Heart right ventricle (tissue), 16 donors: ENCODE measurements around the gene BUD13. TPM values are rescaled to one million over a fixed set of nuclear protein-coding genes. Genes with fewer than 3 reads are reported as not detected.

Source experiments
- ATAC-seq, 8 donors: fragments of 200-7000 bp; cut with Tn5 transposase; one replicate each; pipeline ENCODE4 v1.9.1; 2020; ENCODE audit warnings: mild to moderate bottlenecking in 8 of 8, moderate library complexity in 8 of 8, moderate number of reproducible peaks in 1 of 8
- DNase-seq, 2 donors: peaks; one replicate each; pipeline ENCODE4 v3.0.0-alpha.2; 2020
- H3K27ac ChIP-seq, 10 donors: fragments of 200-600 bp; sonication (generic) in 2 of 10; one replicate each; pipeline versions ENCODE4 v1.5.0 to v1.8.0; 2020 to 2022; ENCODE audit warnings: mild to moderate bottlenecking in 3 of 10
- H3K27me3 ChIP-seq, 7 donors: fragments of 200-600 bp; one replicate each; pipeline ENCODE4 v1.8.0; 2021 to 2022; ENCODE audit warnings: mild to moderate bottlenecking in 2 of 7
- H3K36me3 ChIP-seq, 9 donors: fragments of 200-600 bp; sonication (generic) in 1 of 9; one replicate each; pipeline versions ENCODE4 v1.5.0 to v1.8.0; 2020 to 2022; ENCODE audit warnings: mild to moderate bottlenecking in 2 of 9
- H3K4me1 ChIP-seq, 9 donors: fragments of 200-600 bp; sonication (generic) in 1 of 9; one replicate each; pipeline versions ENCODE4 v1.5.0 to v1.8.0; 2020 to 2022; ENCODE audit warnings: mild to moderate bottlenecking in 4 of 9
- H3K4me3 ChIP-seq, 10 donors: fragments of 200-600 bp; sonication (generic) in 2 of 10; one replicate each; pipeline versions ENCODE4 v1.5.0 to v1.8.0; 2020 to 2022; ENCODE audit warnings: mild to moderate bottlenecking in 7 of 10, moderate library complexity in 2 of 10
- H3K9me3 ChIP-seq, 11 donors: fragments of 200-600 bp in 10 of 11; sonication (generic) in 2 of 11; one replicate each; pipeline versions ENCODE4 v1.5.0 to v1.8.0; 2013 to 2022; ENCODE audit warnings: mild to moderate bottlenecking in 2 of 11, control low read depth in 1 of 11, moderate library complexity in 1 of 11
- WGBS, 2 donors: extraction: QIAGEN DNeasy Blood & Tissue Kit; methylation state at CpG; one replicate each; pipeline ENCODE4 v1.1.7; 2013; ENCODE audit warnings: inconsistent platforms in 1 of 2; 5-methylcytosine and 5-hydroxymethylcytosine counted together
- intact Hi-C, 10 donors: fragments of 100-400 bp; cut with DNase I; formaldehyde crosslinking; loops; one replicate each; pipeline versions ENCODE4 v1.11.1 to v1.14.2; 2022
- polyA plus RNA-seq, 2 donors: library from polyadenylated mRNA; stranded (reverse); fragments of 200-250 nt; gene quantifications; one replicate each; pipeline ENCODE4 v1.2.3, GENCODE V29; 2013
- total RNA-seq, 10 donors: library from RNA; stranded (reverse); fragmentation: NEBNext Ultra II Directional in 3 of 10; extraction: Animal tissue kit (Norgen Biotek cat#: 25700) in 3 of 10; gene quantifications; one replicate each; pipeline versions ENCODE4 v1.2.1 to v1.2.4, GENCODE V29; 2021 to 2023
- TF ChIP-seq, protein P1 (sequence below), 9 donors: fragments of 200-600 bp; sonication (generic) in 2 of 9; IDR thresholded peaks; one replicate each; pipeline versions ENCODE4 v1.5.0 to v1.8.0; 2021 to 2022; ENCODE audit warnings: antibody characterized with exemption in 9 of 9, mild to moderate bottlenecking in 5 of 9, moderate library complexity in 1 of 9
- donor health status: Arrhythmogenic right ventricular cardiomyopathy.
- donor health status: ischemic (EF 13 %, LVEDD 7.1; RV severe dilation, severe dysfunction).
- donor health status: healthy with polysubstance abuse.
- donor health status: DM: no; HTN: yes; CAD: no.
- donor health status: DM: no; HTN: no; CAD: no.
- donor health status: ischemic (EF 25% LVEDD 6.9; RV normal size, moderate dysfunction).
- donor health status: ischemic (EF 25% LVEDD 5.7; RV mildly dilated, moderate dysfunction).
- donor health status: healthy.
- donor health status: DM: yes; HTN: yes; CAD: no.
- donor health status: Ischemic cardiomyopathy.
- donor health status: ischemic (EF 35%, LVEDD 5.7; RV mildly dilated, moderate dysfunction).
- donor health status: nonischemic (EF 11% LVEDD 7.7; RV severe dilation, severe dysfunction).
- donor health status: DM: yes; HTN: yes; CAD: no.
- donor health status: PGD.
- donor health status: ischemic (EF 29% LVEDD 5.4; RV normal size, mild dysfunction).
- donor health status: nonischemic (EF 23%, LVEDD 6.1; RV moderate dilation, normal function).

The BUD13 gene
- total and polyA plus RNA-seq, 12 donors = 6.1 to 9.2 (median 7.0) TPM

GRCh38 chr11:116723511-116723910 lies 49.3 kb downstream of the BUD13 start:
- no peaks in the 10 kb centered on the region for H3K9me3 ChIP-seq
- TF ChIP-seq, protein P1, sequence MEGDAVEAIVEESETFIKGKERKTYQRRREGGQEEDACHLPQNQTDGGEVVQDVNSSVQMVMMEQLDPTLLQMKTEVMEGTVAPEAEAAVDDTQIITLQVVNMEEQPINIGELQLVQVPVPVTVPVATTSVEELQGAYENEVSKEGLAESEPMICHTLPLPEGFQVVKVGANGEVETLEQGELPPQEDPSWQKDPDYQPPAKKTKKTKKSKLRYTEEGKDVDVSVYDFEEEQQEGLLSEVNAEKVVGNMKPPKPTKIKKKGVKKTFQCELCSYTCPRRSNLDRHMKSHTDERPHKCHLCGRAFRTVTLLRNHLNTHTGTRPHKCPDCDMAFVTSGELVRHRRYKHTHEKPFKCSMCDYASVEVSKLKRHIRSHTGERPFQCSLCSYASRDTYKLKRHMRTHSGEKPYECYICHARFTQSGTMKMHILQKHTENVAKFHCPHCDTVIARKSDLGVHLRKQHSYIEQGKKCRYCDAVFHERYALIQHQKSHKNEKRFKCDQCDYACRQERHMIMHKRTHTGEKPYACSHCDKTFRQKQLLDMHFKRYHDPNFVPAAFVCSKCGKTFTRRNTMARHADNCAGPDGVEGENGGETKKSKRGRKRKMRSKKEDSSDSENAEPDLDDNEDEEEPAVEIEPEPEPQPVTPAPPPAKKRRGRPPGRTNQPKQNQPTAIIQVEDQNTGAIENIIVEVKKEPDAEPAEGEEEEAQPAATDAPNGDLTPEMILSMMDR (IDR thresholded peaks at IDR 0.05) = no peak
- H3K27ac ChIP-seq = no peak overlapping the region
- no peak overlapping the region for H3K4me3 ChIP-seq
- DNase-seq (no peak), ATAC-seq (no peak)
- WGBS, 2 donors = 82 to 85% methylated on average over 7 of the region's 7 CpGs
- H3K27me3 ChIP-seq = peaks cover 0 to 18% (median 4%) of the 10 kb centered on the region in 7 donors
- intact Hi-C loops = no loop called here
- no peaks in the 10 kb centered on the region for H3K4me1 ChIP-seq
- H3K36me3 ChIP-seq = no peaks in the 10 kb centered on the region

DNA sequence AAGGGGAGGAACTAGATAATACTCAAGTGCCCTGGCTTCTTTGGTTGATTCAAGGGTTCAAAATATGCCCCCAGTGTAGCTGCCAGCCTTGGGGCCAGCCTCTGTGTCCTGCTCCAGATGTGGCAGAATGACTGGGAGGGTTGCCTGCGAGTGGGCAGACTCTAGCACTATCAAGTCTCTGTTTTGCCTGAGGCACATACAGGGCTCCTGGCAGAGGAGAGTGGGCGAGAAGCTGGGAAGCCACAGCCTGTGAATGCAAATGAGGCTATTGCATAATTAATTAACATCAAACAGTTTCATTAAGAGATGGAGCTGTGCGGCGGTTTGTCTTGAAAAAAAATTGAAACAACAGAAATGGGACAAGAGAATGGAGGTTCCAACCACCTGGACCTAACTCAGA lies 50.8 kb downstream of the BUD13 start:
- DNase-seq = no peak
- intact Hi-C loops = no loop called here
- Histone ChIP-seq H3K27ac (no peak overlapping the region), H3K9me3 (no peaks in the 10 kb centered on the region), H3K27me3 (peaks cover 0 to 13% (median 0%) of the 10 kb centered on the region in 7 donors), H3K4me3 (no peak overlapping the region), H3K36me3 (no peaks in the 10 kb centered on the region), H3K4me1 (no peaks in the 10 kb centered on the region)
- WGBS, 2 donors = 92 to 94% methylated on average over 4 of the region's 4 CpGs
- no peak for ATAC-seq
- TF ChIP-seq, protein P1 (IDR thresholded peaks at IDR 0.05) = no peak

DNA sequence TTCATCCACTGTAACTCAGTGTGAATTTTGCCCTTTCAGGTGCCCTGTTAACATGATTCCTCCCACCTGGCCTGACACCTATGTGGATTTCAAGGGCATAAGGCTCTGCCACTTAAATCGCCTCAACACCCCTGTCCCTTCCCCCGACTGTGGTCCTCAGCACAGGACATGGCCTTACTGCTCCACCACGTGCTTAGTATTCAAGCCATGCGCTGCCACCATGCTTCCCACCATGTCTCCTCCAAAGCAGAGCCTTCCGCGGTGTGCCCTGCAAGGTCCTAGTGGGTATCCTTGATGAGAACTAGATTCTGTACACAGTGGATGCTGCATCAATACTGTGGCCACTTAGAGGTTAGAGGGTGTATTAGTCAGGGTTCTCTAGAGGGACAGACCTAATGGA lies 51.9 kb downstream of the BUD13 start:
- intact Hi-C loops = no loop called here
- H3K4me1 ChIP-seq = no peaks in the 10 kb centered on the region
- H3K4me3 ChIP-seq = no peak overlapping the region
- H3K27me3 ChIP-seq = peaks cover 0 to 5% (median 0%) of the 10 kb centered on the region in 7 donors
- no peak for ATAC-seq
- DNase-seq = no peak
- TF ChIP-seq, protein P1 (IDR thresholded peaks at IDR 0.05) = no peak
- 95 to 97% methylated on average over 6 of the region's 6 CpGs for WGBS, 2 donors
- H3K27ac ChIP-seq = no peak overlapping the region
- no peaks in the 10 kb centered on the region for H3K36me3 ChIP-seq
- H3K9me3 ChIP-seq = no peaks in the 10 kb centered on the region

GRCh38 chr11:116718955-116719501 lies 53.8 kb downstream of the BUD13 start:
- Histone ChIP-seq H3K4me1 (no peaks in the 10 kb centered on the region), H3K9me3 (no peaks in the 10 kb centered on the region), H3K27ac (no peak overlapping the region), H3K27me3 (peaks cover 0 to 7% (median 0%) of the 10 kb centered on the region in 7 donors), H3K36me3 (no peaks in the 10 kb centered on the region), H3K4me3 (no peak overlapping the region)
- 61 to 65% methylated on average over 4 of the region's 4 CpGs for WGBS, 2 donors
- ATAC-seq (no peak), DNase-seq (no peak)
- intact Hi-C loops = no loop called here
- TF ChIP-seq, protein P1 (IDR thresholded peaks at IDR 0.05) = no peak
